Brain pericyte (primary cell): ENCODE results near the gene NPNT.
A peak's percentile ranks its signal among the peaks of the same experiment; 100 is the strongest.

Experiments
- DNase-seq: peaks from one replicate; pipeline ENCODE4 v3.0.0-alpha.2; 2012; ENCODE audit warnings: low read depth, low spot score

The NPNT gene

GRCh38 chr4:105969575-105969974 is 74.3 kb downstream of the NPNT start:
- no peak for DNase-seq

DNA sequence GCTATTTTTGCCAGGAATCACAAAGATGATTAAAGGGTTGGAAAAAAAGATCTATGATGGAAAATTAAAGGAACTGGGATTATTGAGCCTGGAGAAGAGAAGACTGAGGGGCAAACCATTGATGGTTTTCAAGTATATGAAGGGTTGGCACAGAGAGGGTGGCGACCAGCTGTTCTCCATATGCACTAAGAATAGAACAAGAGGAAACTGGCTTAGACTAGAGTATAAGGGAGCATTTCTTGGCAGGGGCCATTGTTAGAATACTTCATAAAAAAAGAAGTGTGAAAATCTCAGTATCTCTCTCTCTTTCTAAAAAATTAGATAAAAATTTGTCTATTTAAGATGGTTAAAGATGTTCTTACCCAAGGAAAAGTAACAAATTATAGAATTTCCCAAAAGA is 75.1 kb downstream of the NPNT start:
- no peak for DNase-seq

DNA sequence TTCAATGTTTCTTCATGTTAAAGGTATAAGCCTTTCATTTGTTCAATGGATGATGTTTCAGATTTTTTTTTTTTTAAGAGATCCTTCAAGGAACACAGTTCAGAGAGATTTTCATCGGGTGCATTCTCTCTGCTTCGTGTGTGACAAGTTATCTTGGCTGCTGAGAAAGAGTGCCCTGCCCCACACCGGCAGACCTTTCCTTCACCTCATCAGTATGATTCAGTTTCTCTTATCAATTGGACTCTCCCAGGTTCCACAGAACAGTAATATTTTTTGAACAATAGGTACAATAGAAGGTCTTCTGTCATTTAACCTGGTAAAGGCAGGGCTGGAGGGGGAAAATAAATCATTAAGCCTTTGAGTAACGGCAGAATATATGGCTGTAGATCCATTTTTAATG is 75.8 kb downstream of the NPNT start:
- DNase-seq: no peak

DNA sequence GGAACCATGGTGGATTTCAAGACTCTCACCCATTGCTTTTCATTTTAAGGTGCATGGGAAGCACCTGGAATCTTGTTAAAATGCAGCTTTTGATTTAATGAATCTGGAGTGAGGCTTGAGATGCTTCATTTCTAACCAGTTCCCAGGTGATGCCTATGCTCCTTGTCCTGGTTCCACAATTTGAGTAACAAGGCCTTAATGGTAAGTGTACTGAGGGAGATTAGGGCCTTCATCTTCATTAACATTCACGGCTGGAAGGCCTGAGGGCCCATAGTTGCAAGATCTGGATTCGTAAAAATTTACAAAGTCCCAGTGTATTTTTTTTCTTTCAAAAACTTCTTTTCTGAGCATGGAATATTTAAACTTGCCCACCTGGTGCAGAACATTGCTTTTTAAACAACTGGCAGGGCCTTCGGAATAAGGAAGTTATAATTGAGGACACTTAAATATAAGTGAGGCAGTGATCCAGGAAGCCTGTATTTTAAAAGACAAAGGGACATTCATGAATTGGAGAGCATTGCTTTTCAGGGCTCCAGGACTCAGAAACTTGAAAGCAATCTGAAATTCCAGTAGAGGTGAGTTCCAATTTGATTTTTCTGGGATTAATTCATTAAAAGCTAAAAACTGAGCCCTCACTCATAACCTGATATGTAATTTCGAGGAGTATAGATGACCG is 77.8 kb downstream of the NPNT start:
- DNase-seq: no peak

- no peak for DNase-seq
Observed at GRCh38 chr4:105976915-105977314, 81.6 kb downstream of the NPNT start.

- no peak for DNase-seq
Observed at GRCh38 chr4:105978684-105979296, 83.5 kb downstream of the NPNT start.

DNA sequence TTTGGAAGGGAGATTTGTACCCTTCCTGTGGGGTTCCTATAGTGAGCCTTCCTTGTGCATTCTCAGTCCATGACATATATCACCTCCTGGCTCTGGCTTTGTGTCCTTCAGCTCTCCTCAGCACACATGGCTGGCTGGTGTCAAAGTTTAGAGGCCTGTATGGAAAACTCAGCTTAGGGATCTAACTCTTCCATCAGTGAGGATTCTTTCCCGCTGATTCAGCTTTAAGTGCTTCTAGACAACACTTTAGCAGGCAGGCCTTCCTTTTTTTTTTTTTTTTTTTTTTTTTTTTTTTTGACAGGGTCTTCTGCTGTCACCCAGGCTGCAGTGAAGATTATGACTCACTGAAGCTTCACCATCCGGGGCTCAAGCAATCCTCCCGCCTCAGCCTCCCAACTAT is 84.2 kb downstream of the NPNT start:
- DNase-seq: no peak

DNA sequence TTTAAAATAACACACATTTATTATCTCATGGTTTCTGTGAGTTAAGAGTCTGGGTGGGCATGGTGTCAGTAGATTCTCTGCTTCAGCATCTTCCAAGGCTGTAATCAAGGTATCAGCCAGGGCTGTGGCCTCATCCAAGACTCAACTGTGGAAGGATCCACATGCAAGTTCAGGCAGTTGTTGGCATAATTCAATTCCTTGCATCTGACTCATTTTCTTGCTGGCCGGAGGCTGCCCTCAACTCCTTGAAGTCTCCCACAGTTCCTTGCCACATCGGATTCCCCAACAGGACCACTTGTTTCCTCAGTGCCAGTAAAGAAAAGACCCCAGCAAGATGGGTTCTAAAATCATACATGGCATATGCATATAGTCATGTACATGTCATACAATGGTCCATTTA is 93.4 kb downstream of the NPNT start:
- DNase-seq: no peak

DNA sequence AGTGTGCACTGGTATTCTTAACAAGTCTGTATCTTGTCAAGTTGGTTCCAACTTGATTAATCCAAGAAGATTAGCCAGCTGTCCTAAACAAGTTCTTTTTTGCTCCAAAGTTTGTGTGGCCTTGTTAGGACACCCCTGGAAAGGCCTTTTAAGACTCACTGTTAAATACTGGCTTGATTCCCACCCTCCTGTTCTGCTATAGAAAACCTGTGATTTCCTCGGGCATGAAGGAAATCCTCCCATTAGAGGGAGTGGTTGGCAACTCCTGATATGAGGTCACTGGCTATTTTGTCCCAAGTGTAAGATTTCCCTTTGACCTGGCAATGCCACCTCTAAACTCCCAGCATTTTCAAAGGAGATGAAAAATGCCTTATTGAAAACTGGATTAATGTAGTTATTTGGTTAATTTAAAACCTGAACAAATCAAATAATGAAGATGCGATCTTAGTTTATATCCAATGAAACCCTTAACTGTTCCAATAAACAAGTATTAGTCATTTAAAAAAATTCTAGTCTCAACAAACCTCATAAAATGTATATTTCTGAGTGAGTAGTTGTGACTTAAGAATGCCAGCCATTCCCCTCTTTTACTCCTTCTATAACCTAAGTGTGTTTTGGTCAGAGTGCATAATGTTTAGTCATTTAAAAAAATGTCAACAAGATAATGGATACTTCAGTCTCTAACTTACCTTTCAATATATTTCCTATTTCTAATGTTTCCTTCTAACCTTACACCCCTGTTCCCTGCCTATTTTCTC is 94.4 kb downstream of the NPNT start:
- no peak for DNase-seq

GRCh38 chr4:105990933-105991332 is 95.7 kb downstream of the NPNT start:
- DNase-seq: peak; percentile 32

DNA sequence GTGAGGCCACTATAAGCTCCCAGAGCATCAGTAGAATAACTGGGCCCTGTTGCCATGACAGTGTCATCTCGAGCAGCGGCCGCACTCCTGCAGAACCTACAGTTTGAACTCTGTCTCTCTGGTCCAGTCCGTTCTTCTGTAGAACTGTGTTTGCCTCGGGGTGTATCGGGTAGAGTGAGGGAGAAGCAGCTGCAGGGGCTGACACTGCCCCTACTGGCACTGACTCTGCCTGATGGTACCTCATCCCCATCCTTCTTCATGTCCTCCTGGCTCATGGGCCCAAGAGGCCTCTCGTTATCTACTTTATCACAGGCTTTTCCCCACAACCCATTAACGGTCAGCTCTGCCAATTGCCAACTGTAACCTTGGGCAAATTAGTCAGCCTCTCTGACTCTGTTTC is 96.5 kb downstream of the NPNT start:
- no peak for DNase-seq

DNA sequence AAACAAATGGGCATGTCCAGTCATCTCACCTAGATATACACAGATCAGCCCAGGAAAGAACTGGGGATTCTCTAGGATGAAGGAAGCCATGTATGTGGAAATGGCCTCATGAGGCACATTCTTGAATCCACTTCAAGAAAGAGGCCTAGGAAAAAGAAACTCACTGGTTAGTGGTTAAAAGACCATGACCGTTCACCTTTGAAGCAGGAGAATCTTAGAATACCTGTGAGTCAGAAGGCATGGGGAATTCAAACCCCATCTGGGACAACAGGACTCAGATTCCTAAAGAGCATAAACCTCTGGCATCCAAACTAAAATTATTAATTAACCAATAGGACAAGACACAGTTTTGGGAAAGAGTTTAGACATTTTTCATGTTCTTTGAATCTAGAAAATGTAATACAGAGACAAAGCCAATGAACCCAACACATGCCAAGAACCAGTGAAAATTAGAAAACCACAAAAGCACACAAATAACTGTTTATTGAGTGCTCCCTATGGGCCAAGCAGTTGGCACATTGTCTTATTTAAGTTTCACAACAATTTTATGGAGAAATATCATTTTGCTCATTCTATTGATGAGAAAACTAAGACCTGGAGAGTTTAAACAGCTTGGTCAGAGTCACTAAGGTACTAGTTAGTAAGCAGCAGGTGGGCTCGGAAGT is 97.5 kb downstream of the NPNT start:
- DNase-seq: no peak

GRCh38 chr4:105994061-105994460 is 98.8 kb downstream of the NPNT start:
- no peak for DNase-seq

DNA sequence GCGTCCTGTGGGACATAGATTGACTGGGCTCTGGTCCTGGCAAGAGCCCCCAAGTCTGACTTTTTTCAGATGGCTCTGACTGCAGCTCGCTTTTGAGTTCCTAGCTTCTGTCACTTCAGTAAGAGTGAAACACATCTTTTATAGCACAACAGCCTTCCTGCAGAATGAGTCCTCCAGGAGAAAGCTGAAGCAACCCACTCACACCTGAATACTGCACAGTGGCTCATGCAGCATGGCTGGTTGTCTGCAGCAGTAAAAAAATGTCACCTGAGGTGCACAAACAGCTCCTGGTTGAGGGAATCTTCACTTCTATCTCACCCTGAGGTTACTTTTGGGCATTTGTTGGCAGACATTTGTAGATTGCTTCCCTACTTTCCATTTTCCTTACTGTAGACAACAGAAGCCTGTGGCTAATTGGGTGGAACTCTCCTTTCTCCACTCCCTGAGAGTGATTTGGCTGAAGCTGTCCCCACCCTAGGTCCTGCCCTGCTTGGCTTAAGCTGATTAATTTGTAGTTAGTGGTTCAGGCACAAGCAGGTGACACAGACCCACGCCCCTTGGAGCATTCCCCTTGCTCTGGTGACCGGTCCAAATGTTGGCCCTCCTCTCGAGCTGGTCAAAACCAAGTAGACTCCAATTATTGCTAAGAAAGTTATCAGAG is 99.7 kb downstream of the NPNT start:
- no peak for DNase-seq

GRCh38 chr4:105996845-105997244 is 101.6 kb downstream of the NPNT start:
- no peak for DNase-seq

GRCh38 chr4:105998171-105999063 is 103.1 kb downstream of the NPNT start:
- no peak for DNase-seq

DNA sequence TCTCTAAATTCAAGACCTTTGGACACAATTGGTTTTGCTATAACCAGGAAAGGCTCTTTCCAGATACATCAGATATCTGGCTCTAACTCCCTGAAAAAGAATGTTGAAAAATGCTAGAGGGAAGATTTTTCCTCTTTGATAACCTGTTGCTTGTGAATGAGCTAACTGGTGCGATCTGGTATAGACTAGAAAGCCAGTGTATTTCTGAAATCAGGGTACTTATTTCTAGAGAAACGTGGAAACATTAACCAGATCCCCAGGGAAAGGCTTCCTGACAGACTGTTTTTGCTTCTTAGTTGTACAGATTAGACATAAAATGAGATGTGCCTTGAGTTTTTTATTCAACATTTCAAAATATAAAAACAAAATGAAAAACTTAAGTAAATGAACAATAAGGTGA is 107.7 kb downstream of the NPNT start:
- no peak for DNase-seq

DNA sequence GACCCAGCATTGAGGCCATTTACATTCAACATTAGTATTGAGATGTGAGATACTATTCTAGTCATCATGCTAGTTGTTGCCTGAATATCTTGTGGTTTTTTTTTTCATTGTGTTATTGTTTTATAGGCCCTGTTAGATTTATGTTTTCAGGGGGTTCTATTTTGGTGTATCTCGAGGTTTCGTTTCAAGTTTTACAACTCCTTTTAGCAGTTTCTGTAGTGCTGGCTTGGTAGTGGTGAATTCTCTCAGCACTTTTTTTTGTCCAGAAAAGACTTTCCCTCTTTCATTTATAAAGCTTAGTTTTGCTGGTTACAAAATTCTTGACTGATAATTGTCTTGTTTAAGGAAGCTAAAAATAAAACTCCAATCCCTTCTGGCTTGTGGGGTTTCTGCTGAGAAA is 115.5 kb downstream of the NPNT start:
- no peak for DNase-seq

DNA sequence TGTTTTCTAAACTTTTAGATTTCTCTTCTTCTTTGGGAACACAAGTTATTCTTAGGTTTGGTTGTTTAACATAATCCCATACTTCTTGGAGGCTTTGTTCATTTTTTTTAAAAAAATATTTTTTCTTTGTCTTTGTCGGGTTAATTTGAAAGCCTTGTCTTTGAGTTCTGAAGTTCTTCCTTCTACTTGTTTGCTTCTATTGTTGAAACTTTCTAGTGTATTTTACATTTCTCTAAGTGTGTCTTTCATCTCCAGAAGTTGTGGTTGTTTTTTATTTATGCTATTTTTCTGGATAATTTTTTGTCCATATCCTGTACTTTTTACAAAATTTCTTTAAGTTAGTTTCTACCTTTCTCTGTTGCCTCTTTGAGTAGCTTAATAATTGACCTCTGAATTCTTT is 116.1 kb downstream of the NPNT start:
- DNase-seq: no peak

GRCh38 chr4:106017975-106018374 is 122.7 kb downstream of the NPNT start:
- no peak for DNase-seq

- DNase-seq: no peak
Observed at GRCh38 chr4:106019771-106020170, 124.5 kb downstream of the NPNT start.
